Suppressor macrophage (primary cell): ENCODE measurements around the gene CASP9.
"Not testable (repeated sequence)": the region's sequence is repeated elsewhere in the genome, so short reads cannot be mapped to it uniquely, and the experiment has no call there.

Experiments
- DNase-seq, 4 experiments: peaks; one replicate each; pipeline ENCODE4 v3.0.0-alpha.2; 2020 to 2022

CASP9 gene

GRCh38 chr1:15500184-15501178 is 23.5 kb downstream of the CASP9 start:
- DNase-seq: no peak

- no peak for DNase-seq
These were observed 30.1 kb downstream of the CASP9 start for GRCh38 chr1:15493869-15494390.

GRCh38 chr1:15492596-15492995 is 31.4 kb downstream of the CASP9 start:
- DNase-seq: no peak

- DNase-seq: not testable (repeated sequence)
These were observed 33.0 kb downstream of the CASP9 start for GRCh38 chr1:15491010-15491409.

- no peak for DNase-seq
These were observed 34.8 kb downstream of the CASP9 start for GRCh38 chr1:15489052-15489736.

GRCh38 chr1:15488371-15488770 is 35.6 kb downstream of the CASP9 start:
- no peak for DNase-seq

- DNase-seq: not testable (repeated sequence)
These were observed 37.0 kb downstream of the CASP9 start for GRCh38 chr1:15486844-15487610.

GRCh38 chr1:15485636-15486035 is 38.4 kb downstream of the CASP9 start:
- no peak for DNase-seq

- DNase-seq: not testable (repeated sequence)
These were observed 39.6 kb downstream of the CASP9 start for GRCh38 chr1:15484443-15484842.

- DNase-seq: no peak
These were observed 40.0 kb downstream of the CASP9 start for GRCh38 chr1:15483971-15484370.

GRCh38 chr1:15482983-15483543 is 41.0 kb downstream of the CASP9 start:
- not testable (repeated sequence) for DNase-seq

- not testable (repeated sequence) for DNase-seq
These were observed 41.6 kb downstream of the CASP9 start for GRCh38 chr1:15482455-15482854.

GRCh38 chr1:15479654-15480347 is 44.2 kb downstream of the CASP9 start:
- DNase-seq: no peak

GRCh38 chr1:15477646-15478212 is 46.3 kb downstream of the CASP9 start:
- DNase-seq: no peak

GRCh38 chr1:15476927-15477326 is 47.1 kb downstream of the CASP9 start:
- DNase-seq: no peak

GRCh38 chr1:15475752-15476314 is 48.2 kb downstream of the CASP9 start, which contains the start of gene CELA2B:
Gene CELA2B, plus strand, starts transcription at chr1:15476104. Its CDS starts 22 bp downstream, at chr1:15476126.
- DNase-seq: no peak

GRCh38 chr1:15472587-15472986 is 51.4 kb downstream of the CASP9 start:
- DNase-seq: no peak

GRCh38 chr1:15471723-15472122 is 52.3 kb downstream of the CASP9 start:
- not testable (repeated sequence) for DNase-seq

- not testable (repeated sequence) for DNase-seq
These were observed 52.9 kb downstream of the CASP9 start for GRCh38 chr1:15471067-15471466.

- not testable (repeated sequence) for DNase-seq
These were observed 54.1 kb downstream of the CASP9 start for GRCh38 chr1:15469821-15470448.
